A549 (cell line): Measurements from ENCODE around the gene QPCTL. TPM values are rescaled to one million over a fixed set of nuclear protein-coding genes. Genes with fewer than 3 reads are reported as not detected.

Experiments used
- ATAC-seq, 2 experiments: fragments of 200-7000 bp in 1 of 2; fragments of >200 bp in 1 of 2; cut with Nextera tagmentation in 1 of 2; cut with Tn5 transposase in 1 of 2; 3 replicates each; pipeline versions ENCODE4 v1.8.0 to v1.9.1; 2018 to 2020; ENCODE audit warnings: mild to moderate bottlenecking in 1 of 2, moderate library complexity in 1 of 2
- CTCF ChIA-PET: fragments of 300-600 bp; sonication (Branson Sonifier 250); formaldehyde crosslinking; extraction: SDS; loops from one replicate; lab custom pipeline; 2021; ENCODE audit warnings: antibody characterized with exemption, inconsistent platforms; lab: Yijun Ruan, JAX
- POLR2A ChIA-PET: fragments of 350-600 bp; formaldehyde crosslinking; extraction: SDS; loops from one replicate; lab custom pipeline; 2021; ENCODE audit warnings: antibody characterized with exemption, inconsistent platforms; lab: Yijun Ruan, JAX
- DNase-seq, 2 experiments: peaks; one replicate each; pipeline versions ENCODE4 v3.0.0 to v3.0.0-alpha.2; 2011 to 2016; ENCODE audit warnings: low read depth in 1 of 2, low spot score in 1 of 2
- FAIRE-seq: peaks from 2 replicates; lab custom pipeline; 2011; peaks lifted over from hg19 to GRCh38; lab: Jason Lieb, UNC
- H3K27ac ChIP-seq, 2 experiments: fragments of >200 bp; sonication (Bioruptor Twin); formaldehyde crosslinking; 3 replicates each; pipeline ENCODE4 v1.5.1; 2016 to 2017
- H3K4me1 ChIP-seq: fragments of >200 bp; sonication (Bioruptor Twin); formaldehyde crosslinking; 3 replicates; pipeline ENCODE4 v1.6.1; 2016
- H3K4me2 ChIP-seq: fragments of >200 bp; sonication (Bioruptor Twin); formaldehyde crosslinking; 3 replicates; pipeline ENCODE4 v1.6.1; 2016
- H3K4me3 ChIP-seq: fragments of >200 bp; sonication (Bioruptor Twin); formaldehyde crosslinking; 3 replicates; pipeline ENCODE4 v1.5.1; 2016
- H3K9me3 ChIP-seq: fragments of >200 bp; sonication (Bioruptor Twin); formaldehyde crosslinking; 3 replicates; pipeline ENCODE4 v1.6.1; 2016
- EHF ChIP-seq: fragments of 250-450 bp; sonication (Bioruptor Pico); IDR thresholded peaks from 2 replicates; pipeline ENCODE4 v1.5.0; 2020; ENCODE audit warnings: mild to moderate bottlenecking
- ESRRA ChIP-seq: fragments of 150-350 bp; IDR thresholded peaks from 2 replicates; pipeline ENCODE4 v1.6.1; 2014; ENCODE audit warnings: mild to moderate bottlenecking, low read length, borderline replicate concordance
- FOSB ChIP-seq: fragments of 250-450 bp; sonication (Bioruptor Pico); IDR thresholded peaks from 2 replicates; pipeline ENCODE4 v1.5.0; 2020; ENCODE audit warnings: mild to moderate bottlenecking, moderate library complexity
- HEYL ChIP-seq: fragments of 250-450 bp; sonication (Bioruptor Pico); IDR thresholded peaks from 2 replicates; pipeline ENCODE4 v1.8.0; 2021; ENCODE audit warnings: mild to moderate bottlenecking, moderate library complexity
- HOXA7 ChIP-seq: fragments of 250-450 bp; sonication (Bioruptor Pico); IDR thresholded peaks from 2 replicates; pipeline ENCODE4 v1.5.0; 2020; ENCODE audit warnings: mild to moderate bottlenecking, moderate library complexity
- HOXB5 ChIP-seq: fragments of 250-450 bp; sonication (Bioruptor Pico); IDR thresholded peaks from 2 replicates; pipeline ENCODE4 v1.5.0; 2020; ENCODE audit warnings: mild to moderate bottlenecking, moderate library complexity
- JUN ChIP-seq, 2 experiments: fragments of >200 bp; sonication (Bioruptor Twin); formaldehyde crosslinking; IDR thresholded peaks; 2 replicates in 1 of 2; 3 replicates in 1 of 2; pipeline ENCODE4 v1.6.1; 2016 to 2017
- KDM5A ChIP-seq: fragments of 200-600 bp; sonication (generic); IDR thresholded peaks from 2 replicates; pipeline ENCODE4 v1.6.1; 2016; ENCODE audit warnings: antibody characterized with exemption, mild to moderate bottlenecking
- MAFK ChIP-seq: fragments of 450-650 bp; IDR thresholded peaks from 2 replicates; pipeline ENCODE4 v1.6.1; 2014; ENCODE audit not compliant: partially characterized antibody
- MYC ChIP-seq: IDR thresholded peaks from 2 replicates; pipeline ENCODE4 v1.6.1; 2012; ENCODE audit warnings: mild to moderate bottlenecking, inconsistent platforms, low read length, improper control_type of control experiment, borderline replicate concordance
- NFE2L2 ChIP-seq: fragments of 150-350 bp; conservative IDR thresholded peaks from 2 replicates; pipeline ENCODE4 v1.6.1; 2014; ENCODE audit warnings: low read length
- NPAS2 ChIP-seq: fragments of 250-450 bp; sonication (Bioruptor Pico); IDR thresholded peaks from 2 replicates; pipeline ENCODE4 v1.8.0; 2022; ENCODE audit warnings: mild to moderate bottlenecking, moderate library complexity, borderline replicate concordance
- PHF8 ChIP-seq: fragments of 200-600 bp; sonication (generic); IDR thresholded peaks from 2 replicates; pipeline ENCODE4 v1.6.1; 2016; ENCODE audit warnings: low read depth, mild to moderate bottlenecking, antibody characterized with exemption, moderate library complexity, borderline replicate concordance
- POLR2A ChIP-seq: IDR thresholded peaks from 2 replicates; pipeline ENCODE4 v1.6.1; 2012; ENCODE audit warnings: mild to moderate bottlenecking, low read length
- RAD21 ChIP-seq, 2 experiments: fragments of >200 bp in 1 of 2; sonication (Bioruptor Twin) in 1 of 2; formaldehyde crosslinking in 1 of 2; IDR thresholded peaks in 1 of 2; conservative IDR thresholded peaks in 1 of 2; 2 replicates in 1 of 2; 3 replicates in 1 of 2; pipeline ENCODE4 v1.6.1; 2012 to 2018; ENCODE audit warnings: inconsistent platforms in 1 of 2
- RCOR1 ChIP-seq: fragments of 150-350 bp; IDR thresholded peaks from 2 replicates; pipeline ENCODE4 v1.6.1; 2014; ENCODE audit warnings: antibody characterized with exemption, low read length, low read depth
- RFX5 ChIP-seq: fragments of 450-650 bp; IDR thresholded peaks from 2 replicates; pipeline ENCODE4 v1.7.1; 2014; ENCODE audit warnings: antibody characterized with exemption, mild to moderate bottlenecking, moderate library complexity
- SMC3 ChIP-seq: fragments of >200 bp; sonication (Bioruptor Twin); formaldehyde crosslinking; IDR thresholded peaks from 3 replicates; pipeline ENCODE4 v1.6.1; 2018; ENCODE audit warnings: inconsistent platforms
- TFCP2L1 ChIP-seq: fragments of 250-450 bp; sonication (Bioruptor Pico); IDR thresholded peaks from 2 replicates; pipeline ENCODE4 v1.5.0; 2021; ENCODE audit warnings: mild to moderate bottlenecking
- ZC3H11A ChIP-seq: fragments of 450-650 bp; IDR thresholded peaks from 2 replicates; pipeline ENCODE4 v1.6.1; 2014; ENCODE audit warnings: antibody characterized with exemption, mild to moderate bottlenecking
- ZNF302 ChIP-seq: fragments of 250-450 bp; sonication (Bioruptor Pico); IDR thresholded peaks from 2 replicates; pipeline ENCODE4 v1.9.0; 2021; ENCODE audit warnings: inconsistent platforms, mild to moderate bottlenecking, moderate library complexity
- WGBS: methylation state at CpG from one replicate; pipeline ENCODE4 v1.1.6; 2017; ENCODE audit errors: missing lambda C conversion rate; 5-methylcytosine and 5-hydroxymethylcytosine counted together
- polyA plus RNA-seq, 4 experiments: library from polyadenylated mRNA; depleted of rRNA in 3 of 4; stranded (reverse); fragments of >200 nt; fragmentation: RNase III in 1 of 4; extraction: RNeasy Plus Mini Kit Qiagen cat#74134 plus additional on column Dnase treatment in 1 of 4; gene quantifications; 2 replicates in 3 of 4; 3 replicates in 1 of 4; pipeline ENCODE4 v1.2.3, GENCODE V29; 2011 to 2017
- TF ChIP-seq, protein P1 (sequence below): fragments of >200 bp; sonication (Bioruptor Twin); formaldehyde crosslinking; IDR thresholded peaks from 3 replicates; pipeline ENCODE4 v1.6.1; 2016
- TF ChIP-seq, protein P2 (sequence below): IDR thresholded peaks from 2 replicates; pipeline ENCODE4 v1.6.1; 2012
- TF ChIP-seq, protein P3 (sequence below): fragments of 250-450 bp; sonication (Bioruptor Pico); IDR thresholded peaks from 2 replicates; pipeline ENCODE4 v1.5.0; 2021; ENCODE audit warnings: mild to moderate bottlenecking, moderate library complexity, borderline replicate concordance
- TF ChIP-seq, protein P4 (sequence below): fragments of 200-600 bp; sonication (generic); IDR thresholded peaks from 2 replicates; pipeline ENCODE4 v1.6.1; 2016; ENCODE audit warnings: antibody characterized with exemption, mild to moderate bottlenecking, moderate library complexity

QPCTL gene
- polyA plus RNA-seq, 2 of the 4 experiments (the other 2 are of a cell fraction), result 9.4 to 10.4 TPM

DNA sequence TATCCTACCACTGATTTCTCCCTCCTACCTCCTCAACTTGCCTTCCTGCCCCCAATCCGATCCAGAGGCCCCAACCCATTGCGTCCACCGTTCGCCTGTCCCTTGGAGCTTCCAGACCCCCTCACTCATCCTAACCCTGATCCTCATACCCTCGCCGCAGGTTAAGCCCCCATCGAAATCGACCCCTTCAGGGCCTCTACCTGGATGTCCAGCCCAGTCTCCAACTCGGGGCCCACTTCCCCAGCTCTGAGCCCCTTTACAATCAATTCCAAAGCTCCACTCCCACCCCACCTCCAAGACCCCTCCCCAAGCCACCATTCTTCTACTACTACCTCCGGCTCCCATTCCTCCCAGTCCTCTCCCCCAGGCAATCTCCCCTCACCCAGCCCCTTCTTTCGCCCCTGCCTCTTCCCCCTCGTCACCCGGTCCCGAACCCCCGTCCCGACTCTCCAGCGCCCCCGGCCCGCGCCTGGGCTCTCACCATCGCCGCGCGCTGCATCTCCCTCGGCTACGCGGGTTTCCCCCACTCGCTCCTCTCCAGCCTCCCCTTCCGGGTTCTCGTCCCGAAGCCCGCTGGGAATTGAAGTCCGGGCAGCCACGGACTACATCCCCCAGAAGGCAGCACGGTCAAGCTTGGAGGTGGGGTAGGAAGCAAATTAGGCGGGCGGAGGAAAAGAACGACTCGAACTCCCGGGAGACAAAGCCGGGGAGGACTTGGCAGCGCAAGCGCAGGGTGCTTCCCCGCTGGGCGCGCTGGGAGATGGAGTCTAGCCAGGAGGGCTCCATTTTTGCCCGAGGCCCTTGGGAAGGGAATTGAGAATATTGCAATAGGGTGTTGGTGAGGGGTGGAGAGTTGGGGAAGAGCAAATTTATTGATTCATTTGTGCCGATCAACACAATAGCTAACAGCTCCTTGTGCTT is 38.2 kb downstream of the QPCTL start, which contains the start of gene FBXO46:
Gene FBXO46 (minus strand): TSS at position 529 of the 921 bp plus-strand sequence. CDS start 17,401 bp downstream, outside the sequence.
- no peak for TF ChIP-seq ESRRA
- TF ChIP-seq RCOR1, result no peak
- peak; percentile 75 for TF ChIP-seq POLR2A
- TF ChIP-seq PHF8, result peak; percentile 79
- TF ChIP-seq, protein P1, sequence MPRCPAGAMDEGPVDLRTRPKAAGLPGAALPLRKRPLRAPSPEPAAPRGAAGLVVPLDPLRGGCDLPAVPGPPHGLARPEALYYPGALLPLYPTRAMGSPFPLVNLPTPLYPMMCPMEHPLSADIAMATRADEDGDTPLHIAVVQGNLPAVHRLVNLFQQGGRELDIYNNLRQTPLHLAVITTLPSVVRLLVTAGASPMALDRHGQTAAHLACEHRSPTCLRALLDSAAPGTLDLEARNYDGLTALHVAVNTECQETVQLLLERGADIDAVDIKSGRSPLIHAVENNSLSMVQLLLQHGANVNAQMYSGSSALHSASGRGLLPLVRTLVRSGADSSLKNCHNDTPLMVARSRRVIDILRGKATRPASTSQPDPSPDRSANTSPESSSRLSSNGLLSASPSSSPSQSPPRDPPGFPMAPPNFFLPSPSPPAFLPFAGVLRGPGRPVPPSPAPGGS, result peak; percentile 79; the same call in 1 of the 3 replicates
- peak; percentile 42; the same call in 1 of the 2 replicates for TF ChIP-seq MYC
- no peak; the same call in 2 of the 3 replicates for TF ChIP-seq SMC3
- no peak for TF ChIP-seq RFX5
- no peak for TF ChIP-seq ZNF302
- TF ChIP-seq, protein P2, sequence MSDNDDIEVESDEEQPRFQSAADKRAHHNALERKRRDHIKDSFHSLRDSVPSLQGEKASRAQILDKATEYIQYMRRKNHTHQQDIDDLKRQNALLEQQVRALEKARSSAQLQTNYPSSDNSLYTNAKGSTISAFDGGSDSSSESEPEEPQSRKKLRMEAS, result no peak; the same call in 1 of the 2 replicates
- TF ChIP-seq RAD21 (conservative IDR thresholded peaks at IDR 0.05 in 1 of 2, IDR thresholded peaks at IDR 0.05 in 1 of 2), result peak; percentile 14 to 23; a peak in 2 of 5 replicates
- peak in 1 of 2 experiments; percentile 78; a peak in 2 of 5 replicates for TF ChIP-seq JUN (IDR thresholded peaks at IDR 0.05)
- TF ChIP-seq, all 56 proteins: peak for 6
- ATAC-seq (peak; percentile 98 to 99), DNase-seq (peak; percentile 98 to 99), FAIRE-seq (peak; percentile 96)
- H3K9me3 ChIP-seq, result no peaks in the 10 kb centered on the region
- 2% methylated on average over 29 of the region's 48 CpGs for WGBS
- CTCF ChIA-PET, result interaction anchor here (0.6 to 3.4 kb wide), 17 partner anchors 9 to 291 kb away, joined by 3 to 24 read pairs (median 4); partner anchors contain the start of genes QPCTL and SIX5
- POLR2A ChIA-PET, result interaction anchor here (0.5 to 2.5 kb wide), 7 partner anchors 10 to 70 kb away, joined by 3 to 34 read pairs (median 6); partner anchors contain the start of genes DMPK, QPCTL, SIX5 and SNRPD2
- H3K4me1 ChIP-seq, result peaks cover 24% of the 10 kb centered on the region
- peak within 1 kb of the TSS; percentile 87 for H3K4me2 ChIP-seq
- H3K27ac ChIP-seq, result peak within 1 kb of the TSS; percentile 92 to 95
- peak within 1 kb of the TSS; percentile 89 for H3K4me3 ChIP-seq

DNA sequence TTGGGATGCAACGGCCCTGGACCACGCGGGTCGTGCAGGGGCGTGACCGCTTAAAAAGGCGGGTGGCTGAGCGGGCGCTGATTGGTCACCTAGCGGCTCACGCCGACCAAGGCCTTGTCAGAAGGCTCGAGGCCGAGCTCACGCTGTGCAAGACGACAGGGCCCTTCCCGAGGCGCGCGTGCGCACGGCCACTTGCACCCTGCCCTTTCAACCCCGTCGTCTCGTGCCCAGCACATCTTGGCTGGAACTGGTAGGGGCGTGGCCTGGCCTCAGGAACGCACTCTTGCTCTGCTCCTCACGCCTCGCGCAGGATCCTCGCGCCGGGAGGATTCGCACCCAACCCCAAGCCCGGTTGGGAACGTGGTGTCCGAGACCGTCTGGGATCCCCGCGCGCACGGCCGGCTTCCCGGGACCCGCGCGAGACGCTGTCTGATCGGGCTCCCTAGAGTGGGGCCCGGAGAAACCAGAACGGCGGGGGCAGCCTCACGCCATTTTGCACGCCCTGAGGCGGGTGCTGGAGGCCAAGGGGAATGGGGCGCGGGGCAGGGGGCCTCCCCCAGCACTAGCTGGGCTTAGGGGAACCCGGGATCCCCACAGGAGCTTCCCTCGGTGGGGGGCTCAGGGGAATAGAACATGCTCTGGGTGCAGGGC is 40.8 kb downstream of the QPCTL start, which contains the start of gene MEIOSIN:
Gene MEIOSIN (plus strand): TSS at position 280 of the 651 bp plus-strand sequence. CDS start 1,938 bp downstream, outside the sequence.
- DNase-seq, result no peak
- ChIA-PET POLR2A (no interaction called here), CTCF (interaction anchor here (0.8 to 3.9 kb wide), 9 partner anchors 10 to 142 kb away, joined by 3 to 25 read pairs (median 3); partner anchors contain the start of gene SIX5)
- FAIRE-seq, result no peak
- H3K4me1 ChIP-seq, result peaks cover 27% of the 10 kb centered on the region
- ATAC-seq, result no peak
- 94% methylated on average over 59 of the region's 59 CpGs for WGBS
- no peaks in the 10 kb centered on the region for H3K9me3 ChIP-seq
- TF ChIP-seq MAFK (no peak), HOXA7 (CRISPR knock-in tag) (no peak), HOXB5 (CRISPR knock-in tag) (no peak), FOSB (CRISPR knock-in tag) (no peak), ZC3H11A (no peak), RFX5 (no peak), TFCP2L1 (no peak), ZNF302 (no peak), SMC3 (no peak), KDM5A (no peak), HEYL (CRISPR knock-in tag) (no peak), NPAS2 (no peak), NFE2L2 (no peak), EHF (CRISPR knock-in tag) (no peak)
- TF ChIP-seq, protein P3, sequence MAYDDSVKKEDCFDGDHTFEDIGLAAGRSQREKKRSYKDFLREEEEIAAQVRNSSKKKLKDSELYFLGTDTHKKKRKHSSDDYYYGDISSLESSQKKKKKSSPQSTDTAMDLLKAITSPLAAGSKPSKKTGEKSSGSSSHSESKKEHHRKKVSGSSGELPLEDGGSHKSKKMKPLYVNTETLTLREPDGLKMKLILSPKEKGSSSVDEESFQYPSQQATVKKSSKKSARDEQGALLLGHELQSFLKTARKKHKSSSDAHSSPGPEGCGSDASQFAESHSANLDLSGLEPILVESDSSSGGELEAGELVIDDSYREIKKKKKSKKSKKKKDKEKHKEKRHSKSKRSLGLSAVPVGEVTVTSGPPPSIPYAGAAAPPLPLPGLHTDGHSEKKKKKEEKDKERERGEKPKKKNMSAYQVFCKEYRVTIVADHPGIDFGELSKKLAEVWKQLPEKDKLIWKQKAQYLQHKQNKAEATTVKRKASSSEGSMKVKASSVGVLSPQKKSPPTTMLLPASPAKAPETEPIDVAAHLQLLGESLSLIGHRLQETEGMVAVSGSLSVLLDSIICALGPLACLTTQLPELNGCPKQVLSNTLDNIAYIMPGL (CRISPR knock-in tag), result no peak
- TF ChIP-seq, protein P1, result no peak
- TF ChIP-seq, protein P4, sequence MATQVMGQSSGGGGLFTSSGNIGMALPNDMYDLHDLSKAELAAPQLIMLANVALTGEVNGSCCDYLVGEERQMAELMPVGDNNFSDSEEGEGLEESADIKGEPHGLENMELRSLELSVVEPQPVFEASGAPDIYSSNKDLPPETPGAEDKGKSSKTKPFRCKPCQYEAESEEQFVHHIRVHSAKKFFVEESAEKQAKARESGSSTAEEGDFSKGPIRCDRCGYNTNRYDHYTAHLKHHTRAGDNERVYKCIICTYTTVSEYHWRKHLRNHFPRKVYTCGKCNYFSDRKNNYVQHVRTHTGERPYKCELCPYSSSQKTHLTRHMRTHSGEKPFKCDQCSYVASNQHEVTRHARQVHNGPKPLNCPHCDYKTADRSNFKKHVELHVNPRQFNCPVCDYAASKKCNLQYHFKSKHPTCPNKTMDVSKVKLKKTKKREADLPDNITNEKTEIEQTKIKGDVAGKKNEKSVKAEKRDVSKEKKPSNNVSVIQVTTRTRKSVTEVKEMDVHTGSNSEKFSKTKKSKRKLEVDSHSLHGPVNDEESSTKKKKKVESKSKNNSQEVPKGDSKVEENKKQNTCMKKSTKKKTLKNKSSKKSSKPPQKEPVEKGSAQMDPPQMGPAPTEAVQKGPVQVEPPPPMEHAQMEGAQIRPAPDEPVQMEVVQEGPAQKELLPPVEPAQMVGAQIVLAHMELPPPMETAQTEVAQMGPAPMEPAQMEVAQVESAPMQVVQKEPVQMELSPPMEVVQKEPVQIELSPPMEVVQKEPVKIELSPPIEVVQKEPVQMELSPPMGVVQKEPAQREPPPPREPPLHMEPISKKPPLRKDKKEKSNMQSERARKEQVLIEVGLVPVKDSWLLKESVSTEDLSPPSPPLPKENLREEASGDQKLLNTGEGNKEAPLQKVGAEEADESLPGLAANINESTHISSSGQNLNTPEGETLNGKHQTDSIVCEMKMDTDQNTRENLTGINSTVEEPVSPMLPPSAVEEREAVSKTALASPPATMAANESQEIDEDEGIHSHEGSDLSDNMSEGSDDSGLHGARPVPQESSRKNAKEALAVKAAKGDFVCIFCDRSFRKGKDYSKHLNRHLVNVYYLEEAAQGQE, result no peak
- no peak within 1 kb of the TSS for H3K4me2 ChIP-seq
- H3K27ac ChIP-seq, result no peak within 1 kb of the TSS
- no peak within 1 kb of the TSS for H3K4me3 ChIP-seq
